Activated T-helper 17 cell treated with anti-CD3 and anti-CD28 coated beads, Interleukin-2, amount 50 U/mL, for 72 hours (primary cell): Measurements from ENCODE around the gene SLC43A3. TPM values are rescaled to one million over a fixed set of nuclear protein-coding genes. Genes with fewer than 3 reads are reported as not detected.
A peak's percentile ranks its signal among the peaks of the same experiment; 100 is the strongest.

Experiments
- ATAC-seq: fragments of 150-1000 bp; cut with Tn5 transposase; replicated peaks from 2 replicates; pipeline ENCODE4 v1.10.0; 2021; ENCODE audit warnings: mild to moderate bottlenecking, moderate library complexity
- H3K27ac Mint-ChIP-seq: one replicate; pipeline ENCODE4 v1.8.0; 2022; ENCODE audit warnings: mixed read lengths
- H3K27me3 Mint-ChIP-seq: one replicate; pipeline ENCODE4 v1.8.0; 2022; ENCODE audit warnings: mixed read lengths
- H3K36me3 Mint-ChIP-seq: one replicate; pipeline ENCODE4 v1.8.0; 2022; ENCODE audit warnings: low read depth, mild to moderate bottlenecking, mixed read lengths
- H3K4me1 Mint-ChIP-seq: one replicate; pipeline ENCODE4 v1.8.0; 2022; ENCODE audit warnings: mixed read lengths
- H3K4me3 Mint-ChIP-seq: one replicate; pipeline ENCODE4 v1.8.0; 2022; ENCODE audit warnings: mild to moderate bottlenecking, mixed read lengths
- H3K9me3 Mint-ChIP-seq: one replicate; pipeline ENCODE4 v1.8.0; 2022; ENCODE audit warnings: mixed read lengths
- total RNA-seq, 2 donors: library from RNA; stranded (reverse); gene quantifications; one replicate each; pipeline ENCODE4 v1.2.3, GENCODE V29; 2022

The SLC43A3 gene
- total RNA-seq, 2 donors from 2014 or later = 346 to 386 TPM

DNA sequence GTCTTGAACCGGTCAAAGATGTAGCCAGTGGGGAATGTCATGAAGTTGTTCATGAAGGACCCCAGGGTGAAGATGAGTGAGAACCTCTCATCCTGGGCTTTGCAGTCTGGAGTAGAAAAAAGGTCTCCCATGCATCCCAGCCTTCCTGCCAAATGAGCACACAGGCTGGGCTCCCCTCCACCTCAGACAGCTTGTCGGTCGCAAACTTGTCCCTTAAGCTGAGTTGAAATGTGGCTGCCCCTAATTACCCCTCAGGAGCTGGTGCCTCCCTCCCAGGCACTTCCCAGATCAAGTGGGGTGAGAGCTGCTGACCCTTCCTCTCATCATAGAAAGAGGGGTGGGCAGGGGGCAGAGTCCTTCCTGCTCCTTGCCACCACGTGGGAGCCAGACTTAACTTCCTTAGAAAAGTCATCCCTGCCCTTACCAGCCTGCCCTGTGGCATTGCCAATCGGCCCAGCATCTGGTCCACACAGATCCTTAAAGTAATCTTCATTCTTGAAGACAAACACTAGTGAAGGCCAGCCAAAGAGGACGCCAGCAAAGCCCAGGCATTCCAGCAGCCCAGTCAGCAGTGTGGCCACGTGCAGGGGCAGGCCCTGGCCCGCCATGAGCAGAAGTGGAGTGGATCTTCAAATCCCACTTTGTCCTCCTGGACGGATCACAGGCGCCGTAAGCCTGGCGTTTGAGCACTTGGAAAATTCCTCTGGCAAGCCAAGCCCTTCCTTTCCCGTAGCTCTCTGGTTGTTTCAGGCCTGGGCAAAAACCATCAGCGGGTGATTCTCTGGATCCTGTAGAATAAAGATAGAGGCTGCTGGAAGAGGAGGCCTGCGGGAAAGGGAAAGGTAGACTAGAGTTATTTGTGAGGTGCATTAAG is 1.1 kb downstream of the SLC43A3 start:
- Mint-ChIP-seq H3K36me3 (peaks cover 71% of the 10 kb centered on the region), H3K9me3 (no peaks in the 10 kb centered on the region), H3K4me1 (peaks cover 29% of the 10 kb centered on the region), H3K27ac (peak overlapping the region; percentile 97), H3K4me3 (peak overlapping the region; percentile 98), H3K27me3 (no peaks in the 10 kb centered on the region)
- no peak for ATAC-seq

DNA sequence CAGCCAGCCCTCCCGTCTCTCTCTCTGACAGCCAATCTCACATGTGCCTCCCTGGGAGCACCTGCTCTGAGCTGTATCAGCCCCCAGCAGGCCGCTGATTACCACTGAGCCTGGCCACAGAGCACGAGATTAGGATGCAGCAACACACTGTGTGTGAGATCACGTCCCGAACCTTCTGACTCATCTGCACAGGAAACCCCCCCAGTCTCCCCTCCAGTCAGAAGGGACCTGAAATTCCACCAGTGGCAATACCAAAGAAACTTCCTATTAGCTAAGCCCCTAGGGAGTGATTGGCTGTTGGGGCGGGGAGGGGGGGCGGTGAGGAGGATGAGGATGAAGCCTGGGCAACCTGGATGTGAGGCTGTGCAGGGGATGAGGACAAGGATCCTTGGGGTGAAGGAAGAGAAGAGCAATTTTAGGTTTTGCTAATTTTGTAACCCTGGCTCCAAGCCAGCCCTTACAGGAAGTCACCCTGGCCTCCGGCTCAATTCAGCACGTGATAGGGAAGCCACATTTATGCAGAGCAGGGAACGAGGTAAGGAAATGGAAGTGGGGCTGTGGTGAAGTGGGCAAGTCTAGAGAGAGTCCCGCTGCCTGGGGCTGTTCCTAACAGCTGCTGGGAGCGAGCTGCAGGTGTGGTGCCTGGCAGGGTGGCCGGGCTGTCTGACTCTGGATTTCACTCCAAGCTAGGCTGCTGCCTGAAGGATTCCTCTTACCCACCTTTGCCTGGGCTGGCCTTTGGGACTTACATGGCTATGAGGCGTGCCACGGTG is 1.9 kb downstream of the SLC43A3 start:
- H3K4me1 Mint-ChIP-seq = peaks cover 34% of the 10 kb centered on the region

DNA sequence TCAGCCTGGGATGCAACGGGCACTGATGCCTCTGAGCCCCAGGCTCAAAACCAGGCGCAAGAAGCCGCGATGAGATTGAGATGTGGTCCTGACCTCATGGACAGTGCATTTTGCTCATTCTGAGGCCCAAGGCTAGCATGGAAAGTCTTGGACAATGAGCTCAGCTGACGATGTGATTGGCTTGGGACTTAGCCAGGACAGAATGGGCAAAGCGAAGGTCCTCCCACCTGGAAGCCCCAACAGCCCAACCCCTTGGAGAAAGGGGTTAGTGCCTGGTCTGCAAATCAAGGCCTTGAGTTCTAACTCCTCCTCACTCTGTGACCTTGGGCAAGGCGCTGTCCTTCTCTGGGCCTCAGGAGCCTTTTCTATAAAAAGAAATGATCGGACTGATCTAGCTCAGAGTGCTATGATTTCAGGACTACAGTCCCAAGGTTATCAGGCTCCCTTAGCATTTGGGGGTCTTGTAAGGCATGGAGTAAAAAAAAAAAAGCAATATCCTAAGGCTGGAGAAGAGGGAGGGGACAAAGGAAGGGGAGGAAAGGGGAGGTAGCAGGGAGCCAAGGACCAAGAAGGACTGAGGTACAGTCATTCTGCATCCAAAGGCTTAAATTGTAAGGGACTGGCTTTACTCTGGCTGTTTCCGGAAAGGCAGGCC is 2.7 kb downstream of the SLC43A3 start:
- no peak for ATAC-seq
- Mint-ChIP-seq H3K36me3 (peaks cover 87% of the 10 kb centered on the region), H3K4me1 (peaks cover 35% of the 10 kb centered on the region), H3K9me3 (no peaks in the 10 kb centered on the region), H3K27ac (peak overlapping the region; percentile 97), H3K27me3 (no peaks in the 10 kb centered on the region), H3K4me3 (peak overlapping the region; percentile 98)

More for the DNA sequence above, 1.9 kb downstream of the SLC43A3 start:
- peak overlapping the region; percentile 98 for H3K4me3 Mint-ChIP-seq
- no peaks in the 10 kb centered on the region for H3K9me3 Mint-ChIP-seq
- ATAC-seq = peak; percentile 93
- H3K27ac Mint-ChIP-seq = peak overlapping the region; percentile 97
- no peaks in the 10 kb centered on the region for H3K27me3 Mint-ChIP-seq
- peaks cover 79% of the 10 kb centered on the region for H3K36me3 Mint-ChIP-seq

DNA sequence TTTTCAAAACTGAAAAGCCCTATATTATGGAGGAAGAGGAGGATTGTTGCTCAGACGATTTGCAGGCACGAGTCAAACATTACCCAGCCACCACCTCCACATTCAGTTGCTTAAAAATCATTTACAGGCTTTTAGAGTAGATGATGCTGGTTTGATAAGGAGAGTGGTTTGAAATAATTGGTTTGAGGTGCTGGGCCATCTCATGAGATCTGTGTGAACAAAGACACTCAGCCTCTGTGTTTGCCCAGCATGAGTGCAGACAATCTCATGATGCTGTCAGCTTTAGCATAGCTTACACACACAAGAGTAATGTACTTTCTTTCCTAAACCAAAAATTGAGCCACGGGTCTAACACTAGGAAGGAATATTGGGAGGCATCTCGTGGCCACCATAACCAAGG is 4.3 kb downstream of the SLC43A3 start:
- H3K9me3 Mint-ChIP-seq = no peaks in the 10 kb centered on the region
- peak overlapping the region; percentile 97 for H3K27ac Mint-ChIP-seq
- no peaks in the 10 kb centered on the region for H3K27me3 Mint-ChIP-seq
- peak overlapping the region; percentile 98 for H3K4me3 Mint-ChIP-seq
- H3K4me1 Mint-ChIP-seq = peaks cover 38% of the 10 kb centered on the region
- ATAC-seq = no peak
- H3K36me3 Mint-ChIP-seq = peaks cover 100% of the 10 kb centered on the region

DNA sequence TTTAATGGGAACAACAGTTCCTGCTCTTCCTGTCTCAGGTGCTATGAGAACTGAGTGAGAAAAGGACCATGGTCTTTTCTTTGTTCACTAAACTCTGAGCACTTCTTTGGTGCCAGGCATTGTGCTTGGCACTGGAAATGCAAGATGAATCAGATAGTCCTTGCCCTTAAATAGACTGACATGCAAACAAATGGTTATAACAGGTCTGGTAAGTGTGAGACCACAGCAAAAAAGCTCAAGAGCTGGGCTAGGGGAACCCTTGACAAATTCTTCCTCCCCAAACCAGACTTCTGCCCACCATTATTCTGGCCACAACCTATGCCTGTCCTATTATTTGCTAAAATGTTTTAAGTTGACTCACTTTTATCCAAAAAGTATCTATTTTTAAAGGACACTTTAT is 5.1 kb downstream of the SLC43A3 start:
- peaks cover 100% of the 10 kb centered on the region for H3K36me3 Mint-ChIP-seq
- peaks cover 36% of the 10 kb centered on the region for H3K4me1 Mint-ChIP-seq
- H3K27me3 Mint-ChIP-seq = no peaks in the 10 kb centered on the region
- peak overlapping the region; percentile 97 for H3K27ac Mint-ChIP-seq
- no peak for ATAC-seq
- peak overlapping the region; percentile 98 for H3K4me3 Mint-ChIP-seq
- H3K9me3 Mint-ChIP-seq = no peaks in the 10 kb centered on the region

DNA sequence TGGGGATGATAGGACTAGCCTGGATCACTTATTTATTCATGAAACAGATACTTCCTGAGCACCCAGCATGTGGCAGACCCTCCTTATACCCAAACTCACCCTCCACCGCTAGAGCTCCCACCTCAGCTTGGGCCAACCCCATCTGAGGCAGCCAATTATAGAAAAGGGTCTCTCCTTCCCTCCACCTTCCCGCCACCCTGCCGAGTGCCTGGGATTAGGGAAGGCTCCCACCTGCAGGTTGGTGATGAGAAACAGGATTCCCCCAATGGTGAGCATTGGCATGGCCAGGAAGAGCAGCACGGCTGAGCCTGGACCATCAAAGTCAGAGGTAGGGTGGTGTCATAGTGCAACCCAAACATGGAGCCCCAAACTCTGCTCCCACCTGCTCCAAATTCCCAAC is 5.9 kb downstream of the SLC43A3 start:
- H3K4me1 Mint-ChIP-seq = peaks cover 38% of the 10 kb centered on the region
- H3K27me3 Mint-ChIP-seq = no peaks in the 10 kb centered on the region
- H3K4me3 Mint-ChIP-seq = peak overlapping the region; percentile 22
- H3K36me3 Mint-ChIP-seq = peaks cover 100% of the 10 kb centered on the region
- H3K9me3 Mint-ChIP-seq = no peaks in the 10 kb centered on the region
- no peak for ATAC-seq
- peak overlapping the region; percentile 97 for H3K27ac Mint-ChIP-seq

DNA sequence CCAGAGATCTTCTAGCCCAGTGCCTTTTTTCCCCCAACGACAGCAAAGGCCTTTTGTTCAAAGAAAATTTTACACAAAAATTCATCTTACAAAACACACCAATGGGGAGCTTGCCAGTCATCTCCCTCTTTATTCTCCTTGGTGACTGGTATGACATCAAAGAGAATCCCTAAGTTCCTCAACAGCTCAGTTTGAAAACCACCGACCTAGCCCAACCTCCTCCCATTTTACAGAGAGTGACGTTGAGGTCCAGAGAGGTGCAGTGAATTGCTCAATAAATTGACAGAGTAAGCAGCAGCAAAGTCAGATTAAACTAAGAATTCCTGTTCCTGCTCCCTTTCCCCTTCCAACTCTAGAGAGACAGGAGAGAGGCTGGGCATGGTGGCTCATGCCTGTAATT is 7.8 kb downstream of the SLC43A3 start:
- peak overlapping the region; percentile 68 for H3K27ac Mint-ChIP-seq
- peaks cover 41% of the 10 kb centered on the region for H3K4me1 Mint-ChIP-seq
- H3K9me3 Mint-ChIP-seq = no peaks in the 10 kb centered on the region

DNA sequence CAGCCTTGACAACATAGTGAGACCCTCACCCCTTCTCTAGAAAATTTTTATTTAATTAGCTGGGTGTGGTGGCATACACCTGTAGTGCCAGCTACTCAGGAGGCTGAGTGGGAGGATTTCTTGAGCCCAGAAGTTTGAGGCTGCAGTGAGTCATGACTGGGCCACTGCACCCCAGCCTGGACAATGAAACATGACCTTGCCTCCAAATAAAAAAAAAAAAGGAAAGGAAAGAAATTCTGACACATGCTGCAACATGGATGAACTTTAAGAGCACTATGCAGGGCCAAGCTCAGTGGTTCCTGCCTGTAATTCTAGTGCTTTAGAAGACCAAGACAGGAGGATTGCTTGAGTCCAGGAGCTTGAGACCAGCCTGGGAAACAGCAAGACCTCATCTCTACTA is 8.8 kb downstream of the SLC43A3 start:
- no peak overlapping the region for H3K27ac Mint-ChIP-seq
- H3K4me3 Mint-ChIP-seq = peak overlapping the region; percentile 25
- peaks cover 44% of the 10 kb centered on the region for H3K4me1 Mint-ChIP-seq
- H3K36me3 Mint-ChIP-seq = peaks cover 100% of the 10 kb centered on the region
- H3K27me3 Mint-ChIP-seq = no peaks in the 10 kb centered on the region
- no peak for ATAC-seq
- H3K9me3 Mint-ChIP-seq = no peaks in the 10 kb centered on the region

More for the DNA sequence above, 7.8 kb downstream of the SLC43A3 start:
- H3K4me3 Mint-ChIP-seq = peak overlapping the region; percentile 25
- H3K27me3 Mint-ChIP-seq = no peaks in the 10 kb centered on the region
- no peak for ATAC-seq
- peaks cover 100% of the 10 kb centered on the region for H3K36me3 Mint-ChIP-seq

DNA sequence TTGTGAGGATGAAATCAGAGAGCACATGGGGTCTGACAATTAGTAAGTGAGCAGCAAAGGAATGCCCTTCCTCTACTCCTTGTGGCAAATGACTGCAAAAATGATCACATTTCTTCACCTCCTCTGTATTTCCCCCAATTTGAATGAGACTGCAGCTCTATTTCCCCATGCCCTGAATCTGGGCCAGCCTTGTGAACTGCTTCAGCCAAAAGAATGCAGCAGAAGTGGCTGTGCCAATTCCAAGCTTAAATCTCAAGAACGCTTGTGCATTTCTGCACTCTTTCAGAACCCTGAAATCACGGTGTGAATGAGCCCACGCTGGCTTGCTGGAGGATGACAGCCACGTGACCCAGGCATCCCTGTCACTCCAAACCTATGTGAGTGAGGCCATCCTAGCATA is 9.9 kb downstream of the SLC43A3 start:
- Mint-ChIP-seq H3K36me3 (peaks cover 100% of the 10 kb centered on the region), H3K27ac (no peak overlapping the region), H3K9me3 (no peaks in the 10 kb centered on the region), H3K27me3 (no peaks in the 10 kb centered on the region), H3K4me1 (peaks cover 39% of the 10 kb centered on the region), H3K4me3 (peak overlapping the region; percentile 28)
- no peak for ATAC-seq

DNA sequence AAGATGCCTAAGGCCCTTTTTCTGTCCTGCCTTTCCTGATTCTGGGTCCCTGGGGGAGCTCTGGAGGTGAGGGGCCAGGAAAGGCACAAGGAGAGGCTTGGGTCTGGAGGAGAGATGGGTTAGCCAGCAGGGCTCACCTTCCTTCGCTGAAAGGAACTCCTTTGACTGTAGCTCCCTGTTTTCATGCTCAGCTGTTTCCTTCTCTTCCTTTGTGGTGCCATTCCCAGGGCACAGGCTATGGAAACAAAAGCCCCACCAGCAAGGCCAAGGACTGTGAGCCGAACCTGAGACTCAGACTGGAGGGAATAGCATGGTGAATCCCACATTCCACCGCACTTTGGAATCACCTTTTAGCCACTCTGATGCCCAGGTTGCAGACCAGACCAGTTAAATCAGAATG is 10.5 kb downstream of the SLC43A3 start:
- Mint-ChIP-seq H3K36me3 (peaks cover 100% of the 10 kb centered on the region), H3K27me3 (no peaks in the 10 kb centered on the region), H3K4me1 (peaks cover 34% of the 10 kb centered on the region), H3K9me3 (no peaks in the 10 kb centered on the region), H3K27ac (no peak overlapping the region), H3K4me3 (peak overlapping the region; percentile 28)
- ATAC-seq = no peak

DNA sequence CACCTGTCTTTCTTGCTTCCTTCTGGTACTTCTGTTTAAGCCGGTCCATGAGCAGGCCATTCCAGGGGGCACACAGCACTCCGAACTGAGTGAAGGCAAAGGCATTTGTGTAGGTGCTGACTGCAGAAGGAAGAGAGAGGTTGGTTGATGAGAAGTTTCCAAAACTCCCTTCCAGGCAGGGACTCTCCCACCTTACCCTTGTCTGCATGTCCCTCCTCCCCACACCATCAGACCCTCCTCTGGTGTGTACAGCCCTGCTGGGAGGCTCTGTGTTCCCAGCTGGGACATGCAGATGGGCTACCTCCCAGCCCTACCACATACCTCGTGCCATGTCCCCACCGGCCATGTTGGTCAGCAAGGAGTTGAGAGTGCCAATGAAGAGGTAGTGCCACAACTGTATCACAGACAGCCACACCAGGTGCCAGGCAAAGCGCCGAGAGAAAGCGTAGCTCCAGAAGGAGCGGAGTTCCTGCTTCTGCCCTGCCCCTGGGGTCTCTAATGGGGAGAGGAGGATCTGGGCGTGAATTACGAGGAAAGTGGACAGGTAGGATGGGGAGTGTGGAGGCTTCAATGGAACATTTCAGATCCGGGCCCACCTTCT is 12.2 kb downstream of the SLC43A3 start:
- ATAC-seq = peak; percentile 48

DNA sequence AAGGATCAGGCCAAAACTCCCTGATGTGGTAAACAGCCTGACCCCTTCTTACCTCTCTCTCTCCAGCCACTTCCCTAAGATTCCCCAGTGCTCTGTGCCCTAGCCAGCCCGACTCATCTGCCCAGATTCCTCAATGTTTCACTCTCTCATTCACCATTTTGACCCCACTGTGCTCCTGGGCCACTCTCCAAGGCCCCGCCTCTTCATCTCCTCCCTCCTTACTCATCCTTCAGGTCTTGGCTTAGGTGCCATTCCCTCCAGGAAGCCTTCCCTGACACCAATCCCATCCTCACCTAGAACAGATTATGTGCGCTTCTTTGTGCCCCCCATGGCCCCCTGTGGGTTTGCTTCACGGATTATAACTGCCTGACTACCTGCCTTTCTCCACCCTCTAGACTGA is 13.2 kb downstream of the SLC43A3 start:
- peak overlapping the region; percentile 7 for H3K4me3 Mint-ChIP-seq
- H3K27me3 Mint-ChIP-seq = no peaks in the 10 kb centered on the region
- ATAC-seq = no peak
- H3K9me3 Mint-ChIP-seq = no peaks in the 10 kb centered on the region
- peaks cover 100% of the 10 kb centered on the region for H3K36me3 Mint-ChIP-seq
- H3K4me1 Mint-ChIP-seq = peaks cover 30% of the 10 kb centered on the region
- H3K27ac Mint-ChIP-seq = peak overlapping the region; percentile 3

More for the DNA sequence above, 12.2 kb downstream of the SLC43A3 start:
- Mint-ChIP-seq H3K36me3 (peaks cover 100% of the 10 kb centered on the region), H3K4me3 (peak overlapping the region; percentile 42), H3K4me1 (peaks cover 35% of the 10 kb centered on the region), H3K9me3 (no peaks in the 10 kb centered on the region), H3K27ac (peak overlapping the region; percentile 69), H3K27me3 (no peaks in the 10 kb centered on the region)

DNA sequence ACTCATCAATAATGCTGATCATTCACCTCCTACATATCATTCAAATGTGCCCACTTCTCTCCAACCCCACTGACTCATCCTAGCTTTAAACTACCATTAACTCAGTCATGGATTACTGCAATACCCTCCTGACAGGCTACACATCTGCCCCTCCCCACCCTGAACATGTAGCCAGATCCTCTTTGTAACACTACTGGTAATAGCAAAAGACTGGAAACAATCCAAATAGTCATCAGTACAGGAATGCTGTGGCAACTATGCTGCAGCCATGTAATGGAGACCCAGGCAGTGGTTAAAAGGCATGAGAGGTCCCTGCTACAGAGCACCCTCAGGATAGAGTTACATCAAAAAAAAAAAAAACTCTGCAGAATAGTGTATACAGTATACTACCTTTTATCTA is 16.6 kb downstream of the SLC43A3 start:
- Mint-ChIP-seq H3K27ac (no peak overlapping the region), H3K9me3 (no peaks in the 10 kb centered on the region), H3K36me3 (peaks cover 100% of the 10 kb centered on the region), H3K4me3 (peak overlapping the region; percentile 27), H3K4me1 (peaks cover 45% of the 10 kb centered on the region), H3K27me3 (no peaks in the 10 kb centered on the region)
- ATAC-seq = no peak
